Measurements from ENCODE around the gene SMAD1. TPM values are rescaled to one million over a fixed set of nuclear protein-coding genes. Genes with fewer than 3 reads are reported as not detected.
"Not testable (repeated sequence)": the region's sequence is repeated elsewhere in the genome, so short reads cannot be mapped to it uniquely, and the experiment has no call there.

Gene SMAD1
- total and polyA plus RNA-seq, 8 donors = 22.0 to 57.4 (median 47.9) TPM

DNA sequence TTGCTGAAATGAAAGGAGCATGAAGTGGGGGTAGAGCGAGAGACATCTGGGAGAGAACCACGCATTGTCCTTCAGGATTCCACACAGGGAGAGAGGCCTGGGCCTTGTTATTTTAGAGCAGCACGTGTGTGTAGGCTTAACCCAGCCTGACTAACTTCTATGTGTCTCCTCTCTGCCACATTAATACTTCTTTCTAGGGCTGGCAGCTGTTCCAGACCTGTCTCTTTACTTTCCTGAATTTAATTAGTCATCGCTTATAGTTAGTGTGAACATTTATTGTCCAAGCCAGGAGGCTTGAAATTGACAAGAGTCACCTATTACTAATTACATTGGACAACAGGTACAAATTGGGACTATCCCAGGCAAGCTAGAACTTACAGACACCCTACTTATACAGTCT, 51.3 kb downstream of the SMAD1 start:
- Histone ChIP-seq H3K4me1 (peaks cover 0 to 3% of the 10 kb centered on the region in 2 donors), H3K9me3 (no peaks in the 10 kb centered on the region), H3K27ac (no peak overlapping the region), H3K27me3 (no peaks in the 10 kb centered on the region), H3K4me3 (no peak overlapping the region), H3K36me3 (no peaks in the 10 kb centered on the region)
- intact Hi-C loops (cut with DNase I) = no loop called here
- TF ChIP-seq, protein P1, sequence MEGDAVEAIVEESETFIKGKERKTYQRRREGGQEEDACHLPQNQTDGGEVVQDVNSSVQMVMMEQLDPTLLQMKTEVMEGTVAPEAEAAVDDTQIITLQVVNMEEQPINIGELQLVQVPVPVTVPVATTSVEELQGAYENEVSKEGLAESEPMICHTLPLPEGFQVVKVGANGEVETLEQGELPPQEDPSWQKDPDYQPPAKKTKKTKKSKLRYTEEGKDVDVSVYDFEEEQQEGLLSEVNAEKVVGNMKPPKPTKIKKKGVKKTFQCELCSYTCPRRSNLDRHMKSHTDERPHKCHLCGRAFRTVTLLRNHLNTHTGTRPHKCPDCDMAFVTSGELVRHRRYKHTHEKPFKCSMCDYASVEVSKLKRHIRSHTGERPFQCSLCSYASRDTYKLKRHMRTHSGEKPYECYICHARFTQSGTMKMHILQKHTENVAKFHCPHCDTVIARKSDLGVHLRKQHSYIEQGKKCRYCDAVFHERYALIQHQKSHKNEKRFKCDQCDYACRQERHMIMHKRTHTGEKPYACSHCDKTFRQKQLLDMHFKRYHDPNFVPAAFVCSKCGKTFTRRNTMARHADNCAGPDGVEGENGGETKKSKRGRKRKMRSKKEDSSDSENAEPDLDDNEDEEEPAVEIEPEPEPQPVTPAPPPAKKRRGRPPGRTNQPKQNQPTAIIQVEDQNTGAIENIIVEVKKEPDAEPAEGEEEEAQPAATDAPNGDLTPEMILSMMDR (IDR thresholded peaks at IDR 0.05) = no peak
- DNase-seq (no peak), ATAC-seq (peak; percentile 30)

DNA sequence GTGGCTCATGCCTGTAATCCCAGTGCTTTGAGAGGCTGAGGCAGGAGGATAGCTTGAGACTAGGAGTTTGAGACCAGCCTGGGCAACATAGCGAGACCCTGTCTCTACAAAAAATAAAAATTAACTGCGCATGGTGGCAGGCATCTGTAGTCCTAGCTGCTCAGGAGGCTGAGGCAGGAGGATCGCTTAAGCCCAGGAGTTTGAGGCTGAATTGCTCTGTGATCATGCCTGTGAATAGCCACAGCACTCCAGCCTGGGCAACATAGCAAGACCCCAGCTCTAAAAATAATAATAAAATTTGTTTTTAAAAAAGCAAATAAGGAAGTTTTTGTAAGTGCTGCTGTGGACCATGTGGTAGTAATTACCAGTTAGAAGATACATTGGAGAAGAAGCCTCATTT, 51.8 kb downstream of the SMAD1 start:
- ATAC-seq; H3K27me3 ChIP-seq; H3K9me3 ChIP-seq; intact Hi-C loops (cut with DNase I); H3K4me1 ChIP-seq; DNase-seq; H3K36me3 ChIP-seq; H3K4me3 ChIP-seq; H3K27ac ChIP-seq: not testable (repeated sequence)

DNA sequence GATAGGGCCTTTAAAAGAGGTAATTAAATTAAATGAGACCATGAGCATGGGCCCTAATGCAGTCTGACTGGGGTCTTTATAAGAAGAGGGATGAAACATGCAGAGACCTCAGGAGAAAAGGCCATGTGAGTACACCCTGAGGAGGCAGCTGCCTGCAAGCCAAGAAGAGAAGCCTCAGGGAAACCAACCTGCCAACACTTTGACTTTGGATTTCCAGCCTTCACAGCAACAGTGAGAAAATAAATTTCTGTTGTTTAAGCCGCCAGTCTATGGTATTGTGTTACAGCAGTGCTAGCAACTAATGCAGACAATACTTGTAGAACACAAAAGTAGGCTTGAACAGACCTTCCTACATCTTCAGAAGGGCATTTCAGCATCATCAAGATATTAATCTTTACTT, 52.3 kb downstream of the SMAD1 start:
- H3K27ac ChIP-seq = no peak overlapping the region
- H3K36me3 ChIP-seq = no peaks in the 10 kb centered on the region
- TF ChIP-seq, protein P1 (IDR thresholded peaks at IDR 0.05) = no peak
- peaks cover 2 to 3% of the 10 kb centered on the region in 2 donors for H3K4me1 ChIP-seq
- no peaks in the 10 kb centered on the region for H3K9me3 ChIP-seq
- H3K4me3 ChIP-seq = no peak overlapping the region
- no peaks in the 10 kb centered on the region for H3K27me3 ChIP-seq
- intact Hi-C loops (cut with DNase I) = no loop called here
- ATAC-seq (no peak), DNase-seq (no peak)

DNA sequence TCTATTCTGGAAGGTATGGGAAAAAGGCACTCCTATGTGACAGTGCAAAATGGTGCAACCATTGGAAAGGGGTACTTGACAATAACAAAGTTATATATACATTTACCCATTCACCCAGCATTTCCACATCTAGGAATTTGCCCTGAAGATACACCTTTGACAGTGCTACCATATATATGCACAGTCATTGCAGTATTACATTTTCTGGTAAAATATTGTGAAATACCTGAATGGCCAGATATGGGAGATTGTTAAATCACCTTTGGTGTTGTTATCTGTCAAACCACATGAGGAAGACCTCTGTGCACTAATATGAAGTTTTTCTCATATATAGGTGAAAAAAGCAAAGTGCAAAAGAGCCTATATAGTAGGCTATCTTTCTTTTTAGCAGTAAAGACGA, 53.5 kb downstream of the SMAD1 start:
- peaks cover 3 to 13% of the 10 kb centered on the region in 2 donors for H3K4me1 ChIP-seq
- intact Hi-C loops (cut with DNase I) = no loop called here
- ATAC-seq (no peak), DNase-seq (no peak)
- H3K36me3 ChIP-seq = no peaks in the 10 kb centered on the region
- no peaks in the 10 kb centered on the region for H3K9me3 ChIP-seq
- TF ChIP-seq, protein P1 (IDR thresholded peaks at IDR 0.05) = no peak
- no peak overlapping the region for H3K27ac ChIP-seq
- no peak overlapping the region for H3K4me3 ChIP-seq
- no peaks in the 10 kb centered on the region for H3K27me3 ChIP-seq

DNA sequence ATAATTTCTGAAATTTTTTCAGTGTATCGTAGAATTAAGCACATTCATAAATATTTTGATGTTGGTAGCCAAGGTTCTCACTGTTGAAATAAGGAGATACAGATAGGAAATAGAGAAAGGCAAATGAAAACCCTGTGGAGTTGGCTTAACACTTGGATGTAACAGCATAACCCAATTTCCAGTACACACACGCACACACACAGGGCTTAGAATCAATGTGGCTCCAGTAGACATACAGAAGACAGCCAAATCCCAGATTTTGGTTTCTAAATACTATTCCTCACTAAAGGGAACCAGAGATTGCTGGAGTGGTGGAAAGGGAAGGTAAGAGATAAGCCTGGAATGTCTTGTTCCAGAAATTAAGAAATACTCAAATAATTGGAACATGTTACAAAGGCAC, 54.4 kb downstream of the SMAD1 start:
- Histone ChIP-seq H3K36me3 (no peaks in the 10 kb centered on the region), H3K4me1 (peaks cover 3 to 15% of the 10 kb centered on the region in 2 donors), H3K9me3 (no peaks in the 10 kb centered on the region), H3K4me3 (no peak overlapping the region), H3K27me3 (no peaks in the 10 kb centered on the region), H3K27ac (no peak overlapping the region)
- ATAC-seq = no peak
- intact Hi-C loops (cut with DNase I) = no loop called here
- no peak for DNase-seq
- TF ChIP-seq, protein P1 (IDR thresholded peaks at IDR 0.05) = no peak

DNA sequence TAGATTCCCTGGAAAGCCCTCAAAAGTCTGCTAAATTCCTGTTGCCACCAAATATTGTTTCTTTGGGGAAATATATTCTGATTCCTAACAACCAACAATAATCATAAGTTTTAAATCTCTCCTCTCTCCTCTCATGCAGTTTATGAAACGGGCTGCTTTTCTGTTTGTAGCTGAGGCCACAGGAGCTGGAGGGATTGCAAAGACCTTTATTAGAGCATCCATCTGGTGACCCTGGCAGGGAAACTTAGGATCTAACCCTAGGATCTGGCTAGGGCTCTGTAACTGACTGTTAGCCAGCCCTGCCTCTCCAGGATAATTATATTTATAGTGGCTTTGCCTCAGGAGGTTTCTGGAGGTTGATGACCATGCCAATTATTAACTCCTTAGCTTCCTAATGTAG, 56.9 kb downstream of the SMAD1 start:
- Histone ChIP-seq H3K27ac (no peak overlapping the region), H3K4me3 (no peak overlapping the region)

More for the DNA sequence above, 56.9 kb downstream of the SMAD1 start:
- Histone ChIP-seq H3K4me1 (peaks cover 0 to 20% of the 10 kb centered on the region in 2 donors), H3K27me3 (no peaks in the 10 kb centered on the region), H3K9me3 (no peaks in the 10 kb centered on the region), H3K36me3 (no peaks in the 10 kb centered on the region)
- intact Hi-C loops (cut with DNase I) = no loop called here
- TF ChIP-seq, protein P1 (IDR thresholded peaks at IDR 0.05) = no peak
- DNase-seq (no peak), ATAC-seq (no peak)
